Measurements from ENCODE around the gene TRIM63.

The TRIM63 gene

GRCh38 chr1:26075421-26076144, 8.2 kb upstream of the TRIM63 start:
- no peak overlapping the region for H3K27ac Mint-ChIP-seq
- H3K9me3 Mint-ChIP-seq = no peaks in the 10 kb centered on the region
- peaks cover 2% of the 10 kb centered on the region for H3K27me3 Mint-ChIP-seq
- H3K4me1 Mint-ChIP-seq = peaks cover 7% of the 10 kb centered on the region
- no peaks in the 10 kb centered on the region for H3K36me3 Mint-ChIP-seq
- no peak overlapping the region for H3K4me3 Mint-ChIP-seq

- no peak overlapping the region for H3K27ac Mint-ChIP-seq
- peaks cover 2% of the 10 kb centered on the region for H3K27me3 Mint-ChIP-seq
- H3K4me3 Mint-ChIP-seq = no peak overlapping the region
- no peaks in the 10 kb centered on the region for H3K36me3 Mint-ChIP-seq
- peaks cover 7% of the 10 kb centered on the region for H3K4me1 Mint-ChIP-seq
- H3K9me3 Mint-ChIP-seq = no peaks in the 10 kb centered on the region
Measured at GRCh38 chr1:26072305-26072704, 4.9 kb upstream of the TRIM63 start.

- H3K4me3 Mint-ChIP-seq = no peak overlapping the region
- no peaks in the 10 kb centered on the region for H3K27me3 Mint-ChIP-seq
- H3K36me3 Mint-ChIP-seq = no peaks in the 10 kb centered on the region
- H3K9me3 Mint-ChIP-seq = no peaks in the 10 kb centered on the region
- no peak overlapping the region for H3K27ac Mint-ChIP-seq
- H3K4me1 Mint-ChIP-seq = peaks cover 6% of the 10 kb centered on the region
Measured at GRCh38 chr1:26070963-26071342, 3.5 kb upstream of the TRIM63 start.

- Mint-ChIP-seq H3K27ac (no peak overlapping the region), H3K9me3 (no peaks in the 10 kb centered on the region), H3K36me3 (no peaks in the 10 kb centered on the region), H3K27me3 (no peaks in the 10 kb centered on the region), H3K4me1 (peaks cover under 1% of the 10 kb centered on the region), H3K4me3 (no peak overlapping the region)
Measured at GRCh38 chr1:26070296-26070962, 3.0 kb upstream of the TRIM63 start.

- Mint-ChIP-seq H3K27ac (no peak overlapping the region), H3K4me1 (no peaks in the 10 kb centered on the region)
Measured at GRCh38 chr1:26069941-26070295, 2.5 kb upstream of the TRIM63 start.

GRCh38 chr1:26066857-26067256, 573 bp downstream of the TRIM63 start:
- H3K27me3 Mint-ChIP-seq = no peaks in the 10 kb centered on the region
- H3K4me3 Mint-ChIP-seq = no peak overlapping the region
- H3K9me3 Mint-ChIP-seq = no peaks in the 10 kb centered on the region
- no peak overlapping the region for H3K27ac Mint-ChIP-seq
- no peaks in the 10 kb centered on the region for H3K4me1 Mint-ChIP-seq
- no peaks in the 10 kb centered on the region for H3K36me3 Mint-ChIP-seq

More at GRCh38 chr1:26069941-26070295, 2.5 kb upstream of the TRIM63 start:
- Mint-ChIP-seq H3K4me3 (no peak overlapping the region), H3K27me3 (no peaks in the 10 kb centered on the region), H3K36me3 (no peaks in the 10 kb centered on the region), H3K9me3 (no peaks in the 10 kb centered on the region)

- Mint-ChIP-seq H3K4me3 (no peak overlapping the region), H3K4me1 (no peaks in the 10 kb centered on the region), H3K9me3 (no peaks in the 10 kb centered on the region), H3K27ac (no peak overlapping the region), H3K27me3 (no peaks in the 10 kb centered on the region), H3K36me3 (no peaks in the 10 kb centered on the region)
Measured at GRCh38 chr1:26066160-26066559, 1.3 kb downstream of the TRIM63 start.

- peaks cover 3% of the 10 kb centered on the region for H3K27me3 Mint-ChIP-seq
- no peaks in the 10 kb centered on the region for H3K36me3 Mint-ChIP-seq
- H3K9me3 Mint-ChIP-seq = no peaks in the 10 kb centered on the region
- H3K27ac Mint-ChIP-seq = no peak overlapping the region
- no peak overlapping the region for H3K4me3 Mint-ChIP-seq
- no peaks in the 10 kb centered on the region for H3K4me1 Mint-ChIP-seq
Measured at GRCh38 chr1:26064553-26064952, 2.9 kb downstream of the TRIM63 start.

GRCh38 chr1:26060832-26061574, 6.4 kb downstream of the TRIM63 start:
- no peak overlapping the region for H3K27ac Mint-ChIP-seq
- H3K4me3 Mint-ChIP-seq = no peak overlapping the region
- H3K4me1 Mint-ChIP-seq = no peaks in the 10 kb centered on the region
- peaks cover 3% of the 10 kb centered on the region for H3K27me3 Mint-ChIP-seq
- H3K36me3 Mint-ChIP-seq = no peaks in the 10 kb centered on the region
- no peaks in the 10 kb centered on the region for H3K9me3 Mint-ChIP-seq

- no peaks in the 10 kb centered on the region for H3K36me3 Mint-ChIP-seq
- H3K4me3 Mint-ChIP-seq = no peak overlapping the region
- H3K27me3 Mint-ChIP-seq = peaks cover 3% of the 10 kb centered on the region
- no peaks in the 10 kb centered on the region for H3K9me3 Mint-ChIP-seq
- no peak overlapping the region for H3K27ac Mint-ChIP-seq
- H3K4me1 Mint-ChIP-seq = no peaks in the 10 kb centered on the region
Measured at GRCh38 chr1:26059906-26060305, 7.5 kb downstream of the TRIM63 start.

- Mint-ChIP-seq H3K27me3 (peaks cover 7% of the 10 kb centered on the region), H3K4me3 (no peak overlapping the region), H3K36me3 (no peaks in the 10 kb centered on the region), H3K27ac (no peak overlapping the region), H3K4me1 (no peaks in the 10 kb centered on the region), H3K9me3 (no peaks in the 10 kb centered on the region)
Measured at GRCh38 chr1:26058052-26058595, 9.3 kb downstream of the TRIM63 start.

- Mint-ChIP-seq H3K36me3 (no peaks in the 10 kb centered on the region), H3K27me3 (peaks cover 7% of the 10 kb centered on the region), H3K4me1 (no peaks in the 10 kb centered on the region), H3K27ac (no peak overlapping the region), H3K4me3 (no peak overlapping the region), H3K9me3 (no peaks in the 10 kb centered on the region)
Measured at GRCh38 chr1:26057189-26057588, 10.2 kb downstream of the TRIM63 start.

- H3K4me3 Mint-ChIP-seq = no peak overlapping the region
- H3K27ac Mint-ChIP-seq = no peak overlapping the region
- no peaks in the 10 kb centered on the region for H3K4me1 Mint-ChIP-seq
- H3K9me3 Mint-ChIP-seq = no peaks in the 10 kb centered on the region
- peaks cover 8% of the 10 kb centered on the region for H3K27me3 Mint-ChIP-seq
- H3K36me3 Mint-ChIP-seq = no peaks in the 10 kb centered on the region
Measured at GRCh38 chr1:26055041-26055440, 12.4 kb downstream of the TRIM63 start.

GRCh38 chr1:26053718-26054560, 13.5 kb downstream of the TRIM63 start:
- Mint-ChIP-seq H3K27ac (no peak overlapping the region), H3K4me3 (no peak overlapping the region), H3K27me3 (peaks cover 12% of the 10 kb centered on the region), H3K9me3 (no peaks in the 10 kb centered on the region), H3K4me1 (no peaks in the 10 kb centered on the region), H3K36me3 (no peaks in the 10 kb centered on the region)

- no peaks in the 10 kb centered on the region for H3K4me1 Mint-ChIP-seq
- H3K27ac Mint-ChIP-seq = no peak overlapping the region
- peaks cover 31% of the 10 kb centered on the region for H3K27me3 Mint-ChIP-seq
- H3K4me3 Mint-ChIP-seq = no peak overlapping the region
- no peaks in the 10 kb centered on the region for H3K36me3 Mint-ChIP-seq
- H3K9me3 Mint-ChIP-seq = no peaks in the 10 kb centered on the region
Measured at GRCh38 chr1:26050248-26050640, 17.2 kb downstream of the TRIM63 start.

Data from activated naive CD4-positive, alpha-beta T cell treated with anti-CD3 and anti-CD28 coated beads, Interleukin-2, amount 50 U/mL, for 24 hours (primary cell).